ENCODE measurements around the gene PSMC3IP.
A peak's percentile ranks its signal among the peaks of the same experiment; 100 is the strongest.

PSMC3IP gene

GRCh38 chr17:42584880-42585279, 7.4 kb upstream of the PSMC3IP start:
- DNase-seq = no peak

- DNase-seq = no peak
Observed at GRCh38 chr17:42581744-42582270, 4.3 kb upstream of the PSMC3IP start.

GRCh38 chr17:42579794-42580551, 2.4 kb upstream of the PSMC3IP start:
- no peak for DNase-seq

- DNase-seq = peak; percentile 89
Observed at GRCh38 chr17:42578282-42578869, 847 bp upstream of the PSMC3IP start.

GRCh38 chr17:42577140-42577531, 393 bp downstream of the PSMC3IP start:
- DNase-seq = no peak

GRCh38 chr17:42574463-42574862, 3.1 kb downstream of the PSMC3IP start:
- no peak for DNase-seq

GRCh38 chr17:42573095-42573494, 4.4 kb downstream of the PSMC3IP start:
- peak; percentile 30 for DNase-seq

GRCh38 chr17:42571435-42572225, 5.9 kb downstream of the PSMC3IP start:
- DNase-seq = no peak

- no peak for DNase-seq
Observed at GRCh38 chr17:42568341-42569111, 9.0 kb downstream of the PSMC3IP start.

GRCh38 chr17:42566883-42567573, 10.5 kb downstream of the PSMC3IP start, which contains the start of gene MLX:
Gene MLX, plus strand, starts transcription at chr17:42567100. Its CDS starts 25 bp downstream, at chr17:42567125.
- peak; percentile 97 for DNase-seq

- no peak for DNase-seq
Observed at GRCh38 chr17:42566215-42566882, 11.2 kb downstream of the PSMC3IP start.

GRCh38 chr17:42565523-42566214, 11.9 kb downstream of the PSMC3IP start:
- DNase-seq = no peak

- no peak for DNase-seq
Observed at GRCh38 chr17:42564815-42565522, 12.6 kb downstream of the PSMC3IP start.

- no peak for DNase-seq
Observed at GRCh38 chr17:42563950-42564349, 13.6 kb downstream of the PSMC3IP start.

- DNase-seq = no peak
Observed at GRCh38 chr17:42563543-42563942, 14.0 kb downstream of the PSMC3IP start.

GRCh38 chr17:42563143-42563509, 14.4 kb downstream of the PSMC3IP start:
- DNase-seq = no peak

- DNase-seq = peak; percentile 69
Observed at GRCh38 chr17:42562388-42563142, 15.0 kb downstream of the PSMC3IP start.

GRCh38 chr17:42561897-42562387, 15.6 kb downstream of the PSMC3IP start, which contains the start of gene COASY:
Gene COASY, plus strand, starts transcription at chr17:42562148. Its CDS starts 475 bp downstream, at chr17:42562623.
- peak; percentile 96 for DNase-seq

- DNase-seq = no peak
Observed at GRCh38 chr17:42560246-42560645, 17.3 kb downstream of the PSMC3IP start.
